CD4-positive, alpha-beta T cell treated with Interleukin-12 subunit alpha and Interleukin-12 subunit beta, for 1 hour (primary cell): ENCODE results near the gene POU2AF1.

Experiments used
- DNase-seq: peaks from one replicate; pipeline ENCODE4 v3.0.0-alpha.2; 2020

The POU2AF1 gene

DNA sequence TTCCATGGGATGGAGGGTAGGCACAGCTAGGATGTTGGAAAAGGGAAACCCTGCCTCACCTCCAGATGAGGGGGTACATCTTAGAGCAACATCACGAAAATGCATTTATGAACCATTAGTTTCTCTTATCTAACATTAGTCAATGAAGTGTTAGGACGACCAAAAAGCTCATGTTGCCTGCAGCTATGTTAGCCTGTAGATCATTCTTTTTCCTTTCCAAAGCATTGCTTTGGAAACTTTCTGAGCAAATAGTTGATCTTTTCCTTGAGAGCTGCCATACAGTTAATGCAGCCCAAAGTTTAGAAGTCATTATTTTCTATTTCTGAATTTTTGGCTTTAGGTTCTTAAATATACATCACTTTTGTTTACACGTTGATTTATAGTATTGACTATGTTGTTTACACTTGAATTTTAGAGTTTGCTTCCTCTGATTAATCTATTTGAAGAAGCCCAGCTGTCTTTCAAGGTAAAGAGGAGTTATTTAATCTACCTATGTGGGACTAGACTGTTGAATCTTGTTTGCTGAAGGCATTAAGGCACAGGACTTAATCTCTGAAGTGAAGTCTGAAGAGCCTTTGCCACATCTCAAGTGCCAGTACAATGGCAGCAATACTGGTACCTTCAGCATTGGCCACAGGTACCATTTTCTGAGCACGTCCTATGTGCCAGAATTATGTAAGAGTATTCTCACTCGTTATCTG lies 69.7 kb downstream of the POU2AF1 start:
- no peak for DNase-seq

DNA sequence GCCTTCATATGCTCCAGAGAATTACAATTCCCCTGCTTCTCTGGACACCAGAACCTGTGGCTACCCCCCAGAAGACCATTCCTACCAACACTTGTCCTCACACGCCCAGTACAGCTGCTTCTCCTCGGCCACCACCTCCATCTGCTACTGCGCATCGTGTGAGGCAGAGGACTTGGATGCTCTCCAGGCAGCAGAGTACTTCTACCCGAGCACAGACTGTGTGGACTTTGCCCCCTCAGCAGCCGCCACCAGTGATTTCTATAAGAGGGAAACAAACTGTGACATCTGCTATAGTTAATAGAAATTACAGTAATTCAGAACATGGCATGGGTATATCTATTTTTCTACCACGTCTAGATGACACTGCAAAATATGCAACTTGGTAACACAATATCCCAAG lies 70.9 kb downstream of the POU2AF1 start:
- DNase-seq, result no peak

DNA sequence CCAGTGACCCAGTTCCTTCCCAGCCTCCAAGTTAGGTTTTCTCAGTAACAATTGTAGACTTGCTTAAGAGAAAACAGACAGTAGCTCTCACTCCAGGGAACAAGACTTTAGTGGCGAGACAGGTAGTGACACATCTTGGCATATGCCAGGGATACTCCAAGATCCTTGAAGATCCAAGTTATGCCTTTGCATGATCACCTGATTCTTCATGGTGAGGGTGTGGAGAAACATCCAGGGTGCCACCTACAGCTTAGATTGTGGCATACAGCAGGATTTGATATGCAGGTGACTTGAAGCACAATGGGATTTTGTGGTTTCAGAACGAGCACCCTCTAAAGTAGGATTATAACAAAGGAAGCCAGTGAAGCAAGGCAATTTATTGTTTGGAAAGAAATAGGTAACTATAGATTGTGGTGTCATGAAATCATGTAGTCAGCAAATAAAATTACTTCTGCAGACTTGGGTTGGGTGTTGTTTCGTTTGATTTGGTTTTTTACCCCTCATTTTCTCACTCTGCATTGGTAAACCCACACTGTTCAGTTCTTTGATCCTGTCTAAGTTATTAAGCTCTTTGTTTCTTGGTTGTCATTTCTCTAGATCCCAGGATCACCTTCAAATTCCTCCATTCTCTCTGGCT lies 71.5 kb downstream of the POU2AF1 start:
- no peak for DNase-seq

DNA sequence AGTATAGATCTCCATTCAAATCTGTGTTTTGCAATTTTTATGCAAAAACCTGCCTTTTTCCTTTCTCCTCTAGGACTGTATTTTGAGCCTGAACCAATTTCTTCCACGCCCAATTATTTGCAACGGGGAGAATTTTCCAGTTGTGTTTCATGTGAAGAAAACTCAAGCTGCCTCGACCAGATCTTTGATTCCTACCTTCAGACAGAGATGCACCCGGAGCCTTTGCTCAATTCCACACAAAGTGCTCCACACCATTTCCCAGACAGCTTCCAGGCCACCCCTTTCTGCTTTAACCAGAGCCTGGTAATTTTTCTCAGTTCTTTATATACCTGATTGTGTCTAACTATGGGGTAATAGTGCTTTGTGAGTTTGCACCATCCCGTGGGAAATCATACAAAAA lies 72.8 kb downstream of the POU2AF1 start:
- DNase-seq, result no peak

DNA sequence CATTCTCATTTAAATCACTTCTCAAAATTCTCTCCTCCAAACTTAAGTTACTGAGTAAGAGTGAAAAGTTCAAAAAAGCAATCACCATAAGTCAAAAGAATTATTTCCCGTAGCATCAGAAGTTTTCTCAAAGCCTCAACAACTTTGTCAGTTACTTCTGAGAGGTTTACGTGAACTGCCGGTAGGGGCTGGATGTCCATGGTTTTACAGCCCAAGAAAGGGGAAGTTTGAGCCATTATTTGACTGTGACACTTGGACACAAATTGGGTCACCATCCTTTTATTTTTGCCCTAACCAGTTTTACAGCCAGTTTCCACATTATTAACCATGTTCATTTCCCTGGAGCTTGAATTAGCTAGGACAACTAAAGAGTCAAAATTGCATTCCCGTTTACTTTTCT lies 73.2 kb downstream of the POU2AF1 start:
- DNase-seq, result no peak

DNA sequence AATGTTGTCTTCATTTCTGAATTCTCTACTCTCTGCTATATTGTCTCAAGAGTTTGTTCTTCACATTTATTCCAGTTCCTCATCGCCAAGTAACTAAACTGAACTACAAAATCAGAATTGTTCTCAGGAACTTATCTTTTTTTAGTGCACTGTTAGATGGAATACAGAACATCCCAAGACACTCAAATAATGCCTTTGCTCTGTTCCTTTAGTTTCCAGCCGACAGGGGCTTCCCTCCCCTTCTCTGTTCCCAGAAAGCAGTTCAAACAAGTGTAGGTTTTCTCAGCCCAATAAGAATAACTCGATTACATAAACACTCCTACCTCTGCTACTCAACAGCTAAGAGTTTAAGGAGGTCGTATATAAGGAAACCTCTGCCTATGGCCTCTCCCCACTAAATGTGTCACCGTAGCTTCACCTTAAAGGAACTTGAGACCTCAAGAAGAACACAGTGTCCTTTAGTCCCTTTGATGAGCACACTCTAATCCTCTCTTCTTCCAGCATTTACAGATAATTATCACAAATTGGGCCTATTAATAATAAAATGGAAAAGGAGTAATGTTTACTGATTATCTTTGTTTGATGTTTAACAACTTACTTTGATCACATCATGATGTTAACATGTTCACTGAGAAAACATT lies 73.8 kb downstream of the POU2AF1 start:
- DNase-seq, result no peak

DNA sequence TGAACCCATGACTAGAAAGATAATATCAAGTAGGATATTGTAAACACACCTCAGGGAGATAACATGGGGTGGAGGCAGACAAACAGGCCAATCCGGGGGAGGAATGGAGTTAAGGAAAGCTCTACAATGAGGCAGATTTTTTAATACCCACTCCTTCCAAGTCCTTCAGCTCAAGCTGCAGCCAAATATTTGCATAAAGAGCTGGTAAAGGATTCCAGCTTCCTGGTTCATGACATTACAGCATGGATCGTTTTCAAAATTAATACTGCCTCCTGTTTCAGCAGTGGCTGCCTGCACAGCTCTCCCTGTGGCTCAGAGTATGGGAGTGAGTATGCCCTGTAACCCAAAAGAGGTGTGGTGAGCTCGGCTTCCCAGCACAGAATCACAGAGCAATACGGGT lies 75.6 kb downstream of the POU2AF1 start:
- DNase-seq, result no peak

DNA sequence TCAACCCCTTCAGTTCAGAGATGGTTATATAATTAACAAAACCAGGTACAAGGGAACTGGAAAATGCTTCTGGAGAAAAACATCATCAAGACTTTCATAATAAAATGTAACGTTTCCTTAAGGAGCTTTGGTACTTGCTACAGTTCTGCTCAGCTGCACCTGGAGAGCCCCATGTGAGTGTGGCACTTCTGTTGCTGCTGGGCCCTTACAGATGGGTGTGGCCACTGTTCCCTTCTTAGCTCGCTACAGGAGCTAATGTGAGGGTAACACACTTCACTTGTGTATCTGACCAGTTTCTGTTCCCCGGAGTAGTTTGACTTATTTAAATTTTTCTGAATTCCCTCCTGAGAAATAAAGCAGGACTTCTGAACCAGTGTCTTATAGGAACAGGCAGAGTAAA lies 76.8 kb downstream of the POU2AF1 start:
- no peak for DNase-seq
